Spleen (tissue), 11 donors: ENCODE data around the gene DNMBP. TPM values are rescaled to one million over a fixed set of nuclear protein-coding genes. Genes with fewer than 3 reads are reported as not detected.
"Not testable (repeated sequence)": the region's sequence is repeated elsewhere in the genome, so short reads cannot be mapped to it uniquely, and the experiment has no call there.

Experiments used
- DNase-seq: peaks from one replicate; pipeline ENCODE4 v3.0.0-alpha.2; 2020
- H3K27ac ChIP-seq, 8 donors: fragments of 200-600 bp; sonication (generic) in 7 of 8; 1 replicate in 4 of 8; 2 replicates in 4 of 8; pipeline versions ENCODE4 v1.5.0 to v1.8.0; 2016 to 2021; ENCODE audit warnings: inconsistent platforms in 4 of 8, mild to moderate bottlenecking in 4 of 8, moderate library complexity in 1 of 8
- H3K27me3 ChIP-seq, 7 donors: fragments of 200-600 bp; sonication (generic) in 6 of 7; replicated peaks in 1 of 7; 1 replicate in 4 of 7; 2 replicates in 3 of 7; pipeline versions ENCODE4 v1.5.0 to v1.8.0; 2016 to 2021; ENCODE audit warnings: inconsistent platforms in 3 of 7, mild to moderate bottlenecking in 1 of 7
- H3K36me3 ChIP-seq, 6 donors: fragments of 200-600 bp; sonication (generic) in 5 of 6; 1 replicate in 4 of 6; 2 replicates in 2 of 6; pipeline versions ENCODE4 v1.5.0 to v1.8.0; 2016 to 2021; ENCODE audit warnings: inconsistent platforms in 2 of 6
- H3K4me1 ChIP-seq, 6 donors: fragments of 200-600 bp; sonication (generic) in 5 of 6; 1 replicate in 3 of 6; 2 replicates in 3 of 6; pipeline versions ENCODE4 v1.5.0 to v1.8.0; 2016 to 2021; ENCODE audit warnings: inconsistent platforms in 3 of 6
- H3K4me3 ChIP-seq, 8 donors: fragments of 200-600 bp; sonication (generic) in 7 of 8; 1 replicate in 4 of 8; 2 replicates in 4 of 8; pipeline versions ENCODE4 v1.5.0 to v1.8.0; 2016 to 2021; ENCODE audit warnings: inconsistent platforms in 4 of 8, mild to moderate bottlenecking in 4 of 8, moderate library complexity in 2 of 8
- H3K9me3 ChIP-seq, 8 donors: fragments of 200-600 bp; sonication (generic) in 7 of 8; 1 replicate in 4 of 8; 2 replicates in 4 of 8; pipeline versions ENCODE4 v1.5.0 to v1.8.0; 2016 to 2021; ENCODE audit warnings: inconsistent platforms in 4 of 8
- CTCF ChIP-seq, 11 experiments: fragments of 200-600 bp in 7 of 11; fragments of 450-650 bp in 4 of 11; sonication (generic) in 4 of 11; IDR thresholded peaks in 8 of 11; conservative IDR thresholded peaks in 3 of 11; 1 replicate in 7 of 11; 2 replicates in 4 of 11; pipeline versions ENCODE4 v1.4.0 to v1.8.0; 2016 to 2021; ENCODE audit warnings: antibody characterized with exemption in 11 of 11, inconsistent platforms in 4 of 11, mild to moderate bottlenecking in 1 of 11
- POLR2A ChIP-seq, 3 donors: fragments of 450-650 bp; IDR thresholded peaks; one replicate each; pipeline ENCODE4 v1.5.1; 2017; ENCODE audit warnings: antibody characterized with exemption in 3 of 3, mild to moderate bottlenecking in 1 of 3
- POLR2AphosphoS5 ChIP-seq, 3 donors: sonication (generic); formaldehyde crosslinking; IDR thresholded peaks; one replicate each; pipeline ENCODE4 v1.5.1; 2017; ENCODE audit warnings: antibody characterized with exemption in 3 of 3
- WGBS, 5 donors: extraction: QIAGEN DNeasy Blood & Tissue Kit in 3 of 5; methylation state at CpG; one replicate each; pipeline versions ENCODE4 v1.1.5 to v1.1.7; 2013 to 2018; 5-methylcytosine and 5-hydroxymethylcytosine counted together
- intact Hi-C: fragments of 100-400 bp; cut with DNase I; formaldehyde crosslinking; loops from one replicate; pipeline ENCODE4 v1.15.0; 2023; ENCODE audit warnings: low total_unique reads
- polyA plus RNA-seq, 3 donors: library from polyadenylated mRNA; stranded (reverse); fragments of 200-250 nt; gene quantifications; one replicate each; pipeline ENCODE4 v1.2.1, GENCODE V29; 2013
- total RNA-seq, 7 donors: library from RNA; depleted of rRNA in 3 of 7; stranded (reverse); fragments of >200 nt in 3 of 7; fragmentation: NEBNext Ultra II Directional in 4 of 7; extraction: Animal tissue kit (Norgen Biotek cat#: 25700) in 4 of 7; gene quantifications; one replicate each; pipeline versions ENCODE4 v1.1.0 to v1.2.1, GENCODE V29; 2016 to 2021
- donor health status: healthy with polysubstance abuse.
- donor health status: DM: no; HTN: no; CAD: no; lungs with moderate emphysema.
- donor health status: DM: no; HTN: no; CAD: no.
- donor health status: Bipolar disorder and iron deficiency.
- donor health status: healthy.
- donor health status: DM: no; HTN: no; CAD: no.
- donor health status: DM: yes; HTN: yes; CAD: no.

Gene DNMBP
- total and polyA plus RNA-seq, 10 donors, result 4.6 to 19.5 (median 15.9) TPM

- Histone ChIP-seq H3K36me3 (peaks cover 0 to 29% (median 0%) of the 10 kb centered on the region in 6 donors), H3K4me3 (no peak overlapping the region), H3K4me1 (peaks cover 0 to 10% (median 0%) of the 10 kb centered on the region in 6 donors), H3K9me3 (no peaks in the 10 kb centered on the region), H3K27ac (no peak overlapping the region), H3K27me3 (no peaks in the 10 kb centered on the region)
- no peak for TF ChIP-seq POLR2A (IDR thresholded peaks at IDR 0.05)
- TF ChIP-seq CTCF (IDR thresholded peaks at IDR 0.05 in 8 of 11, conservative IDR thresholded peaks at IDR 0.05 in 3 of 11), result no peak
- TF ChIP-seq POLR2AphosphoS5 (IDR thresholded peaks at IDR 0.05), result no peak
- intact Hi-C loops, result no loop called here
- WGBS, 5 donors, result 75 to 89% (median 81%) methylated on average over 7 of the region's 7 CpGs
- DNase-seq, result no peak
Measured at GRCh38 chr10:99941942-99942820, 67.6 kb downstream of the DNMBP start.

GRCh38 chr10:99938563-99938962 lies 71.2 kb downstream of the DNMBP start:
- no peaks in the 10 kb centered on the region for H3K9me3 ChIP-seq
- no peaks in the 10 kb centered on the region for H3K27me3 ChIP-seq
- 45 to 76% (median 68%) methylated on average over 3 of the region's 3 CpGs for WGBS, 5 donors
- intact Hi-C loops, result no loop called here
- TF ChIP-seq CTCF (IDR thresholded peaks at IDR 0.05 in 8 of 11, conservative IDR thresholded peaks at IDR 0.05 in 3 of 11) (no peak), POLR2AphosphoS5 (IDR thresholded peaks at IDR 0.05) (no peak), POLR2A (IDR thresholded peaks at IDR 0.05) (no peak)
- H3K27ac ChIP-seq, result no peak overlapping the region
- H3K36me3 ChIP-seq, result peaks cover 0 to 29% (median 0%) of the 10 kb centered on the region in 6 donors
- no peak for DNase-seq
- peaks cover 0 to 10% (median 0%) of the 10 kb centered on the region in 6 donors for H3K4me1 ChIP-seq
- H3K4me3 ChIP-seq, result no peak overlapping the region

GRCh38 chr10:99937630-99938029 lies 72.1 kb downstream of the DNMBP start:
- Histone ChIP-seq H3K4me1 (peaks cover 0 to 10% (median 0%) of the 10 kb centered on the region in 6 donors), H3K4me3 (no peak overlapping the region), H3K36me3 (peaks cover 0 to 29% (median 0%) of the 10 kb centered on the region in 6 donors), H3K27me3 (no peaks in the 10 kb centered on the region), H3K27ac (no peak overlapping the region), H3K9me3 (no peaks in the 10 kb centered on the region)
- intact Hi-C loops, result no loop called here
- TF ChIP-seq POLR2AphosphoS5 (IDR thresholded peaks at IDR 0.05) (no peak), POLR2A (IDR thresholded peaks at IDR 0.05) (no peak), CTCF (IDR thresholded peaks at IDR 0.05 in 8 of 11, conservative IDR thresholded peaks at IDR 0.05 in 3 of 11) (no peak)
- WGBS, 5 donors, result 79 to 90% (median 83%) methylated on average over 3 of the region's 3 CpGs
- DNase-seq, result no peak

GRCh38 chr10:99932203-99932957 lies 77.4 kb downstream of the DNMBP start:
- DNase-seq, intact Hi-C loops, H3K9me3 ChIP-seq, H3K27me3 ChIP-seq, H3K36me3 ChIP-seq, H3K4me3 ChIP-seq: not testable (repeated sequence)
- peak overlapping the region in 6 of 8 donors; percentile 1 to 59 (median 36) for H3K27ac ChIP-seq
- 54 to 80% (median 62%) methylated on average over 3 to 4 of the region's 7 CpGs for WGBS, 5 donors
- peaks cover 0 to 32% (median 14%) of the 10 kb centered on the region in 6 donors for H3K4me1 ChIP-seq
